A673 (cell line): ENCODE measurements around the gene BEGAIN.

Source experiments
- EZH2 ChIP-seq: fragments of 200-600 bp; sonication (generic); IDR thresholded peaks from 2 replicates; pipeline ENCODE4 v1.6.1; 2017; ENCODE audit warnings: borderline replicate concordance, low read depth, mild to moderate bottlenecking, mixed read lengths, antibody characterized with exemption, low read length; ENCODE audit not compliant: poor library complexity, severe bottlenecking
- TF ChIP-seq, protein P1 (sequence below): fragments of 300-800, 200-600 bp; sonication (generic); conservative IDR thresholded peaks from 2 replicates; pipeline ENCODE4 v1.5.1; 2017; ENCODE audit warnings: low read depth, mild to moderate bottlenecking, antibody characterized with exemption, low read length, moderate library complexity, mixed read lengths

DNA sequence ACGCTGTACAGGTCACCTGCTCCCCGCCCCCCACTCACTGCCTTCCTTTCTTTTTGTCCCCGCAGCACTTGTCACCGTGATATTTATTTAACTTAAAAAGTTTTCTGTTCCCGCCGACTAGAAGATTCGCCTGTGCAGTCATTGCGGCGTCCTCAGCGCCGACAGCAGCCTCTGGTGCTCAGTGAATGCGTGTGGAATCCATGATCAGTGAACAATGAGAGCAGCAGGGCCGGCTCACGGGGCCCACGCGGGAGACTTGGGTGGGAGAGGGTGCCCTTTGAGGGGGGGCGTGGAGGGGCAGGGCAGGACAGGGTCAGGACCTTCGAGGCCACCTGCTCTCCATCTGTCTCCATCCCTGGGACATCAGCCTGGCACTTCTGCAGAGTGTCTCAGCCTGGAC lies 24.5 kb downstream of the BEGAIN start:
- TF ChIP-seq, protein P1, sequence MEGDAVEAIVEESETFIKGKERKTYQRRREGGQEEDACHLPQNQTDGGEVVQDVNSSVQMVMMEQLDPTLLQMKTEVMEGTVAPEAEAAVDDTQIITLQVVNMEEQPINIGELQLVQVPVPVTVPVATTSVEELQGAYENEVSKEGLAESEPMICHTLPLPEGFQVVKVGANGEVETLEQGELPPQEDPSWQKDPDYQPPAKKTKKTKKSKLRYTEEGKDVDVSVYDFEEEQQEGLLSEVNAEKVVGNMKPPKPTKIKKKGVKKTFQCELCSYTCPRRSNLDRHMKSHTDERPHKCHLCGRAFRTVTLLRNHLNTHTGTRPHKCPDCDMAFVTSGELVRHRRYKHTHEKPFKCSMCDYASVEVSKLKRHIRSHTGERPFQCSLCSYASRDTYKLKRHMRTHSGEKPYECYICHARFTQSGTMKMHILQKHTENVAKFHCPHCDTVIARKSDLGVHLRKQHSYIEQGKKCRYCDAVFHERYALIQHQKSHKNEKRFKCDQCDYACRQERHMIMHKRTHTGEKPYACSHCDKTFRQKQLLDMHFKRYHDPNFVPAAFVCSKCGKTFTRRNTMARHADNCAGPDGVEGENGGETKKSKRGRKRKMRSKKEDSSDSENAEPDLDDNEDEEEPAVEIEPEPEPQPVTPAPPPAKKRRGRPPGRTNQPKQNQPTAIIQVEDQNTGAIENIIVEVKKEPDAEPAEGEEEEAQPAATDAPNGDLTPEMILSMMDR: no peak
- TF ChIP-seq EZH2: no peak
